Measurements from ENCODE around the gene PDE7B. TPM values are rescaled to one million over a fixed set of nuclear protein-coding genes. Genes with fewer than 3 reads are reported as not detected.

PDE7B gene
- total RNA-seq, 1 experiment from 2014 or later, result 0.03 TPM

DNA sequence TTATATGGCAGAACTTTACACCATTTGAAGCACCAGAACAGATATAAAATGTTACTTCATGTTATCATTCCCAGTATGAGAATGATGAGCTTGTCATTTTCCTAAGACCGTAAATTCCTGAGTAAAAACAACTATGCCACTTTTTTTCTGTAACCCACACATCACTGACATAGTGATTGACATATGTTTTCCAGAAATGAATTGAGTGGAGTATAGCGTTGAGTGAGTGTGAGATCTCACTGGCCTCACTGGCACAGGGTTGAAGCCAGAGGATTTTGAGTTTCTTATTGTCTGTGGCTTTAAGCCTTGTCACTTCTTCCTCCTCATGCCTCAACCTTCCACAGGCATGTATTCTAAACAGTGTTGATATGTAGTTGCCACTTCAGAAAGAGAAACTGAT, 62.3 kb downstream of the PDE7B start:
- ChIA-PET POLR2A (no interaction called here), CTCF (no interaction called here)
- Histone ChIP-seq H3K4me3 (ENCODE audit: low read depth in 2 of 2, low read length in 2 of 2) (no peak overlapping the region), H3K9me3 (ENCODE audit: control insufficient read depth, insufficient read depth, low read depth, low read length) (no peaks in the 10 kb centered on the region), H3K36me3 (ENCODE audit: control insufficient read depth, insufficient read depth, low read length) (no peaks in the 10 kb centered on the region), H3K27ac (ENCODE audit: low read length) (no peak overlapping the region), H3K4me1 (ENCODE audit: control insufficient read depth, insufficient read depth, low read length) (no peaks in the 10 kb centered on the region), H3K27me3 (ENCODE audit: control insufficient read depth, insufficient read depth, low read length) (no peaks in the 10 kb centered on the region)
- intact Hi-C loops (cut with micrococcal nuclease; ENCODE audit: unreplicated experiment) (no loop called here), in situ Hi-C loops (cut with HindIII; ENCODE audit: low pct_unique_long_range_greater_than_20kb, low sequenced_read_pairs) (no loop called here)
- ATAC-seq (no peak), DNase-seq (ENCODE audit: low read depth, low spot score) (no peak)
- TF ChIP-seq POLR2AphosphoS5 (IDR thresholded peaks at IDR 0.05; ENCODE audit: low read depth, low read length), result no peak
- TF ChIP-seq TCF7L2 (IDR thresholded peaks at IDR 0.05; ENCODE audit: low read depth, low read length), result no peak
- no peak for TF ChIP-seq SIN3A (IDR thresholded peaks at IDR 0.05; ENCODE audit: borderline replicate concordance, insufficient read depth, low read depth, low read length)
- TF ChIP-seq, protein P1, sequence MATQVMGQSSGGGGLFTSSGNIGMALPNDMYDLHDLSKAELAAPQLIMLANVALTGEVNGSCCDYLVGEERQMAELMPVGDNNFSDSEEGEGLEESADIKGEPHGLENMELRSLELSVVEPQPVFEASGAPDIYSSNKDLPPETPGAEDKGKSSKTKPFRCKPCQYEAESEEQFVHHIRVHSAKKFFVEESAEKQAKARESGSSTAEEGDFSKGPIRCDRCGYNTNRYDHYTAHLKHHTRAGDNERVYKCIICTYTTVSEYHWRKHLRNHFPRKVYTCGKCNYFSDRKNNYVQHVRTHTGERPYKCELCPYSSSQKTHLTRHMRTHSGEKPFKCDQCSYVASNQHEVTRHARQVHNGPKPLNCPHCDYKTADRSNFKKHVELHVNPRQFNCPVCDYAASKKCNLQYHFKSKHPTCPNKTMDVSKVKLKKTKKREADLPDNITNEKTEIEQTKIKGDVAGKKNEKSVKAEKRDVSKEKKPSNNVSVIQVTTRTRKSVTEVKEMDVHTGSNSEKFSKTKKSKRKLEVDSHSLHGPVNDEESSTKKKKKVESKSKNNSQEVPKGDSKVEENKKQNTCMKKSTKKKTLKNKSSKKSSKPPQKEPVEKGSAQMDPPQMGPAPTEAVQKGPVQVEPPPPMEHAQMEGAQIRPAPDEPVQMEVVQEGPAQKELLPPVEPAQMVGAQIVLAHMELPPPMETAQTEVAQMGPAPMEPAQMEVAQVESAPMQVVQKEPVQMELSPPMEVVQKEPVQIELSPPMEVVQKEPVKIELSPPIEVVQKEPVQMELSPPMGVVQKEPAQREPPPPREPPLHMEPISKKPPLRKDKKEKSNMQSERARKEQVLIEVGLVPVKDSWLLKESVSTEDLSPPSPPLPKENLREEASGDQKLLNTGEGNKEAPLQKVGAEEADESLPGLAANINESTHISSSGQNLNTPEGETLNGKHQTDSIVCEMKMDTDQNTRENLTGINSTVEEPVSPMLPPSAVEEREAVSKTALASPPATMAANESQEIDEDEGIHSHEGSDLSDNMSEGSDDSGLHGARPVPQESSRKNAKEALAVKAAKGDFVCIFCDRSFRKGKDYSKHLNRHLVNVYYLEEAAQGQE (IDR thresholded peaks at IDR 0.05; ENCODE audit: insufficient read depth in 1 of 2, low read depth in 2 of 2, low read length in 1 of 2), result no peak
- no peak for TF ChIP-seq CTCF (IDR thresholded peaks at IDR 0.05)
- no TSS peak for BruUV-seq (replicated peaks)

DNA sequence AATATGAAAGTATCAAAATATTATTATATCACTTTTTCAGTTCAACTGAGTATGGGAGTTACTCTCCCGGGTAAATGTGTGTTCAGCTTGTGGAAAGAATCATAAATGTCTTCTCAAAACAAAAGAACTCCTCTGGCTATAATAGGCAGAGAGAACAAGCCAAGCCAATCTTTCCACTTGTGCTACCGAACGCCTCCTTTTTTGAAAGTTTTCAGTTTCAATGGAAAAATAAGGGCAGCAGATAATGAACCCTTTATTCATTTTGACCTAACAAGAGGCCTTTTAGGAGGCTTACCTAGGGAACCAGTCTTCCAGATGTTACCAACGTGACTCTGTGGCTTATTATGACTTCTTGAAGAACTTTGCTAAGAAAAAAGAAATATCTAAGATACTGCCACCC, 67.5 kb downstream of the PDE7B start:
- DNase-seq (ENCODE audit: low read depth, low spot score) (no peak), ATAC-seq (no peak)
- Histone ChIP-seq H3K4me3 (ENCODE audit: low read depth in 2 of 2, low read length in 2 of 2) (no peak overlapping the region), H3K9me3 (ENCODE audit: control insufficient read depth, insufficient read depth, low read depth, low read length) (no peaks in the 10 kb centered on the region; the same call in 1 of the 2 replicates), H3K36me3 (ENCODE audit: control insufficient read depth, insufficient read depth, low read length) (no peaks in the 10 kb centered on the region), H3K27me3 (ENCODE audit: control insufficient read depth, insufficient read depth, low read length) (no peaks in the 10 kb centered on the region), H3K27ac (ENCODE audit: low read length) (no peak overlapping the region), H3K4me1 (ENCODE audit: control insufficient read depth, insufficient read depth, low read length) (0 out of 2 replicates have a peak, but pooled peaks cover 5% of the 10 kb centered on the region)
- intact Hi-C loops (cut with micrococcal nuclease; ENCODE audit: unreplicated experiment) (no loop called here), in situ Hi-C loops (cut with HindIII; ENCODE audit: low pct_unique_long_range_greater_than_20kb, low sequenced_read_pairs) (no loop called here)
- ChIA-PET CTCF (no interaction called here), POLR2A (no interaction called here)
- BruUV-seq (replicated peaks), result no TSS peak
- TF ChIP-seq, protein P1 (IDR thresholded peaks at IDR 0.05; ENCODE audit: insufficient read depth in 1 of 2, low read depth in 2 of 2, low read length in 1 of 2), result no peak
- no peak for TF ChIP-seq POLR2AphosphoS5 (IDR thresholded peaks at IDR 0.05; ENCODE audit: low read depth, low read length)
- TF ChIP-seq TCF7L2 (IDR thresholded peaks at IDR 0.05; ENCODE audit: low read depth, low read length), result no peak
- no peak for TF ChIP-seq CTCF (IDR thresholded peaks at IDR 0.05)
- TF ChIP-seq SIN3A (IDR thresholded peaks at IDR 0.05; ENCODE audit: borderline replicate concordance, insufficient read depth, low read depth, low read length), result no peak

Measured in Panc1 (cell line).